Measurements from ENCODE around the gene ADH7.
"Not testable (repeated sequence)": the region's sequence is repeated elsewhere in the genome, so short reads cannot be mapped to it uniquely, and the experiment has no call there.

ADH7 gene

DNA sequence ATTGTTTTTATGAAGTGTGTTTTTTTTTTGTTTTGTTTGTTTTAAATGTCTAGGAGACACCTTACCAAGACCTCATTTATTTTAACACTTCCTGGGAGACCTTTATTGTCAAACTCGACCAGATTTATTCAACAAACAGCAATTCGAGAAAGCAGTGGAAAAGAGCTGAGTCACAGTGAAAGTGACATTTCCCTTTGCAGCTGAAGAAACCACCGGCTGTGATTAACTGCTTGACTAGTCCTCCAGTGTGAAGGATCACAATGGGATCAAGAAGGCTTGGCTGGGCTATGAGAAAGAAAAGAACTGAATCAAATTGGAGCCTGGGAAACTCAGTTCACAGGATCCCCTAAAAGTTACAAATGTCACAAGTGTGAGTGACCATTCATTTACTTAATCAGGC lies 11.9 kb upstream of the ADH7 start:
- FAIRE-seq (peak; percentile 20), DNase-seq (ENCODE audit: insufficient read length, low spot score) (no peak)
- no peak for TF ChIP-seq POLR2A (IDR thresholded peaks at IDR 0.05; ENCODE audit: low read depth, low read length)

GRCh38 chr4:99438405-99438780 lies 3.3 kb upstream of the ADH7 start:
- DNase-seq (ENCODE audit: insufficient read length, low spot score), result no peak
- FAIRE-seq, result no peak
- no peak for TF ChIP-seq POLR2A (IDR thresholded peaks at IDR 0.05; ENCODE audit: low read depth, low read length)

DNA sequence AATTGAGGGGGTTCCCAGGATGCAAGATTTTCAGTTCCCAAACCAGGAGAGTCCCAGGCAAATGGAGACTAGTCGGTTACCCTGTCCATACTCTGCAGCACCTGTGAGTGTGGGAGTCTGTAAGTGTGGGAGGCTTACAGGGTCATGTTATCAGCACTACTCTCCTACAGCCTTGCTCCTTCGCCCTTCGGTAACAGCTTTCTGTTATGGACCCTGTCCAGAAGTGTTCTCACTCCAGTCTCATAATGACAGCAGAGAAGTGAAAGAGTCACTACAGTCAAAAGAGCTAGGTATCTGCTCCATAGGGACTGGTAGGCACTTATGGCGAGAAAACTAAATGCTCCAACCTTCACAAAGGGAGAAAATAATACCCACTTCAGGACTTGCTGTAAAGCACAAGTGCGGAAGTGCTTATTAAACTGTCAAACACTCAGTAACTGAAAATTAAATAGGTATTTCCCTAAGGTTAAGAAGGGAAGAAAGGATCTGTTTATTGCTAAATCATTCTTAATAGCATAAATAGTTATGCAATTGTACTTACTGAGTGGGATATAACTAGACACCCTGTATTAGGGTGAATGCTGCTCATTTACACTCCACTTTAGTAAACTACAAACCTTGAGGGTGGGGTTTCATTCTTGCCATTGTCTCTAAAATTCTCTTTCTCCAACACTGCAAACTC lies 2.7 kb upstream of the ADH7 start:
- FAIRE-seq, result no peak
- no peak for TF ChIP-seq POLR2A (IDR thresholded peaks at IDR 0.05; ENCODE audit: low read depth, low read length)
- DNase-seq (ENCODE audit: insufficient read length, low spot score), result no peak

GRCh38 chr4:99436976-99437722 lies 2.0 kb upstream of the ADH7 start:
- TF ChIP-seq POLR2A (IDR thresholded peaks at IDR 0.05; ENCODE audit: low read depth, low read length), result no peak
- no peak for DNase-seq (ENCODE audit: insufficient read length, low spot score)
- FAIRE-seq, result no peak

GRCh38 chr4:99436462-99436861 lies 1.3 kb upstream of the ADH7 start:
- no peak for TF ChIP-seq POLR2A (IDR thresholded peaks at IDR 0.05; ENCODE audit: low read depth, low read length)
- DNase-seq (ENCODE audit: insufficient read length, low spot score) (no peak), FAIRE-seq (no peak)

DNA sequence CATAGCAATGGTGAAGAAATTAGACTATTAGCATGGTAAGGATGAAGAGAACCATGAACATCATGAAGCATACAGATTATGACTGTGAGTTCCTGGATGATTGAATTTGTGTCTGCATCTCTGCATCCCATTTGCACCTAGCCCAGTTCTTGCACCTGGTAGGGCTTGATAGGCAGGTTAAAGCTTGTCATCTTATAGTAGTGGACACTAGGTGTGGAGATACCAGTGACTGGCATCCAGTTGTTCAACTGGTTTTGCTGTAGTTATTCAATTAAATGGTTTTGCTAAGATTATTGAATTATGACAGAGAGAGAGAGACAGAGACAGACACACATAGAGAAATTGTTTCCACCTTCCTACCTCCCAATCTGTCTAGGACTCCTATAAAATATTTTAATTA lies 5.0 kb downstream of the ADH7 start:
- FAIRE-seq (no peak), DNase-seq (ENCODE audit: insufficient read length, low spot score) (no peak)
- TF ChIP-seq POLR2A (IDR thresholded peaks at IDR 0.05; ENCODE audit: low read depth, low read length), result no peak

GRCh38 chr4:99417125-99417524 lies 18.0 kb downstream of the ADH7 start:
- FAIRE-seq, result no peak
- DNase-seq (ENCODE audit: insufficient read length, low spot score), result no peak
- TF ChIP-seq POLR2A (IDR thresholded peaks at IDR 0.05; ENCODE audit: low read depth, low read length), result no peak

DNA sequence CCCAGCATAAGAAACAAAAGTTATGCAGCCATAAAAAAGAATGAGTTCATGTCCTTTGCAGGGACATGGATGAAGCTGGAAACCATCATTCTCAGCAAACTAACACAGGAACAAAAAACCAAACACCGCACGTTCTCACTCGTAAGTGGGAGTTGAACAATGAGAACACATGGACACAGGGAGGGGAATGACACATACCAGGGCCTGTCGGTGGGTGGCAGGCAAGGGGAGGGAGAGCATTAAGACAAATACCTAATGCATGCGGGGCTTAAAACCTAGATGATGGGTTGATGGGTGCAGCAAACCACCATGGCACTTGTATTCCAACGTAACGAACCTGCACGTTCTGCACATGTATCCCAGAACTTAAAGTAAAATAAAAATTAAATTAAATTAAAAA lies 19.4 kb downstream of the ADH7 start:
- FAIRE-seq; DNase-seq (ENCODE audit: insufficient read length, low spot score): not testable (repeated sequence)

- FAIRE-seq; DNase-seq (ENCODE audit: insufficient read length, low spot score): not testable (repeated sequence)
These were observed 20.2 kb downstream of the ADH7 start for GRCh38 chr4:99414902-99415301.

GRCh38 chr4:99414401-99414800 lies 20.7 kb downstream of the ADH7 start:
- FAIRE-seq, result no peak
- DNase-seq (ENCODE audit: insufficient read length, low spot score), result no peak
- no peak for TF ChIP-seq POLR2A (IDR thresholded peaks at IDR 0.05; ENCODE audit: low read depth, low read length)

- TF ChIP-seq POLR2A (IDR thresholded peaks at IDR 0.05; ENCODE audit: low read depth, low read length), result no peak
- DNase-seq (ENCODE audit: insufficient read length, low spot score) (no peak), FAIRE-seq (no peak)
These were observed 22.0 kb downstream of the ADH7 start for GRCh38 chr4:99413140-99413539.

DNA sequence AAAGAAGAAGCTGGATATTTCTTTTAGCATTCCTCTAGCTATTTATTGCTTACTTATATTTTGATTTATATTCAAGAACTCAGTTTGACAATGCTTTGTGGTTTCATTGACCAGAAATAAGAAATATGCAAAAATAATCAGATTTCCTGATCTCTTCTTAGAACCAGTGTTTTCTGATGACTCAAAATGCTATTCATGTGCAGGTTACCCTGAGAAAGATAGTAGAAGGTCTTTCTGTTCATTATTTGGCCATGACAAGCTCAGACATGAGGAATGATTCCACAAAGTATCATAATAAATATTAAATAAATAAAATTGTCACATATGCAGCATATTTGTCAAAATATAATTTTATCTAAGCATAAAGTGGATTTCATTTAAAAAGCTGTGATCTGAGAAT lies 24.1 kb downstream of the ADH7 start:
- DNase-seq (ENCODE audit: insufficient read length, low spot score) (no peak), FAIRE-seq (no peak)
- no peak for TF ChIP-seq POLR2A (IDR thresholded peaks at IDR 0.05; ENCODE audit: low read depth, low read length)

GRCh38 chr4:99410075-99410474 lies 25.1 kb downstream of the ADH7 start:
- DNase-seq (ENCODE audit: insufficient read length, low spot score) (no peak), FAIRE-seq (no peak)
- no peak for TF ChIP-seq POLR2A (IDR thresholded peaks at IDR 0.05; ENCODE audit: low read depth, low read length)

- FAIRE-seq (no peak), DNase-seq (ENCODE audit: insufficient read length, low spot score) (no peak)
- TF ChIP-seq POLR2A (IDR thresholded peaks at IDR 0.05; ENCODE audit: low read depth, low read length), result no peak
These were observed 26.8 kb downstream of the ADH7 start for GRCh38 chr4:99408346-99408745.

DNA sequence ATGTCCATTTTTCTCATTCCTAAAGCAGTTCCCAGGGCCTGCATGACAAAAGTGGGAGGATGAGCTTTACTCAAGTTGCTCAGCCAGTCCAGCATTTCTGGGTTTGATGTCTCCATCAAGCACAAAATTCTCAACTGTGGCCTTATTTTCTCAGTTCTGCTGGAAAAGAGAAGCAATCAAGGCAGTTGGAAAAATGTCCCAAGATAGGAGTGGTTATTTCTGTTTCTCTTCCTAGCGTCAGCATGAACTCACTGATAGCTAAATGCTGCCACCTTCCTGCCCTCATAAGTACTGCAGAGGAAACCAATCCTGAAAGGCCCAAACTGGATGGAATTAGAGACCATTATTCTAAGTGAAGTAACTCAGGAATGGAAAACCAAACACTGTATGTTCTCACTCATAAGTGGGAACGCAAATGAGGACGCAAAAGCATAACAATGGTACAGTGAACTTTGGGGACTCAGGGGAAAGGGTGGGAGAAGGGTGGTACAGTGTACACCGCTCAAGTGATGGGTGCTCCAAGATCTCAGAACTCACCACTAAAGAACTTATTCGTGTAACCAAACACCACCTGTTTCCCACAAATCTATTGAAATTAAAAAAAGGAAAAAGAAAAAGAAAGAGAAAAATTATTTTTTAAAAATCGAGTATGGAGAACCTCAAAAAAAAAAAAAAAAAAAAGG lies 29.6 kb downstream of the ADH7 start:
- TF ChIP-seq POLR2A (IDR thresholded peaks at IDR 0.05; ENCODE audit: low read depth, low read length), result no peak
- FAIRE-seq (no peak), DNase-seq (ENCODE audit: insufficient read length, low spot score) (no peak)
